SK-N-SH treated with all-trans-retinoic acid at 6 μM for 48 hours (cell line): ENCODE measurements around the gene NTM.

Experiments
- ATAC-seq: fragments of 200-7000 bp; cut with Tn5 transposase; 3 replicates; pipeline ENCODE4 v1.9.1; 2020; ENCODE audit warnings: mild to moderate bottlenecking, moderate library complexity
- BACH2 ChIP-seq: fragments of 250-450 bp; sonication (Bioruptor Pico); IDR thresholded peaks from 2 replicates; pipeline ENCODE4 v1.9.0; 2021; ENCODE audit warnings: mild to moderate bottlenecking, borderline replicate concordance
- CSDC2 ChIP-seq: fragments of 250-450 bp; sonication (Bioruptor Pico); IDR thresholded peaks from 2 replicates; pipeline ENCODE4 v1.5.0; 2020; ENCODE audit warnings: mild to moderate bottlenecking, moderate library complexity
- ESRRG ChIP-seq: fragments of 250-450 bp; sonication (Bioruptor Pico); IDR thresholded peaks from 2 replicates; pipeline ENCODE4 v1.6.1; 2021; ENCODE audit warnings: mild to moderate bottlenecking
- GLIS3 ChIP-seq: fragments of 250-450 bp; sonication (Bioruptor Pico); IDR thresholded peaks from 2 replicates; pipeline ENCODE4 v1.5.0; 2020; ENCODE audit warnings: mild to moderate bottlenecking, moderate library complexity
- ISL1 ChIP-seq: fragments of 250-450 bp; sonication (Bioruptor Pico); IDR thresholded peaks from 2 replicates; pipeline ENCODE4 v2.1.2; 2022; ENCODE audit warnings: mild to moderate bottlenecking, moderate library complexity
- OSR1 ChIP-seq: fragments of 250-450 bp; sonication (Bioruptor Pico); IDR thresholded peaks from 2 replicates; pipeline ENCODE4 v1.8.0; 2022; ENCODE audit warnings: moderate library complexity, mild to moderate bottlenecking, inconsistent platforms
- PPARA ChIP-seq: fragments of 250-450 bp; sonication (Bioruptor Pico); IDR thresholded peaks from 2 replicates; pipeline ENCODE4 v1.5.0; 2020; ENCODE audit warnings: mild to moderate bottlenecking, borderline replicate concordance
- RARB ChIP-seq: fragments of 250-450 bp; sonication (Bioruptor Pico); IDR thresholded peaks from 2 replicates; pipeline ENCODE4 v1.8.0; 2021; ENCODE audit warnings: mild to moderate bottlenecking, moderate library complexity
- SNAI2 ChIP-seq: fragments of 250-450 bp; sonication (Bioruptor Pico); IDR thresholded peaks from 2 replicates; pipeline ENCODE4 v1.5.0; 2020; ENCODE audit warnings: mild to moderate bottlenecking, moderate library complexity
- TCF4 ChIP-seq: fragments of 250-450 bp; sonication (Bioruptor Pico); IDR thresholded peaks from 2 replicates; pipeline ENCODE4 v1.8.0; 2021; ENCODE audit warnings: mild to moderate bottlenecking, moderate library complexity, borderline replicate concordance
- ZC3H10 ChIP-seq: fragments of 250-450 bp; sonication (Bioruptor Pico); IDR thresholded peaks from 2 replicates; pipeline ENCODE4 v1.5.1; 2021; ENCODE audit warnings: mild to moderate bottlenecking, moderate library complexity
- ZFP3 ChIP-seq: fragments of 250-450 bp; sonication (Bioruptor Pico); IDR thresholded peaks from 2 replicates; pipeline ENCODE4 v1.5.0; 2020; ENCODE audit warnings: mild to moderate bottlenecking, moderate library complexity
- ZFP30 ChIP-seq: fragments of 450-650 bp; formaldehyde crosslinking; IDR thresholded peaks from 2 replicates; pipeline ENCODE4 v1.5.0; 2022; ENCODE audit warnings: mild to moderate bottlenecking, moderate library complexity
- ZNF565 ChIP-seq: fragments of 450-650 bp; formaldehyde crosslinking; conservative IDR thresholded peaks from 2 replicates; pipeline ENCODE4 v1.5.0; 2020; ENCODE audit warnings: low read depth, mild to moderate bottlenecking, moderate library complexity
- ZNF70 ChIP-seq: fragments of 450-650 bp; formaldehyde crosslinking; IDR thresholded peaks from 2 replicates; pipeline ENCODE4 v1.5.0; 2020; ENCODE audit warnings: mild to moderate bottlenecking, moderate library complexity
- ZNF8 ChIP-seq: fragments of 450-650 bp; formaldehyde crosslinking; IDR thresholded peaks from 2 replicates; pipeline ENCODE4 v1.5.0; 2020; ENCODE audit warnings: mild to moderate bottlenecking, moderate library complexity
- TF ChIP-seq, protein P1 (sequence below): fragments of 250-450 bp; sonication (Bioruptor Pico); IDR thresholded peaks from 2 replicates; pipeline ENCODE4 v1.5.0; 2020; ENCODE audit warnings: mild to moderate bottlenecking, moderate library complexity
- TF ChIP-seq, protein P2 (sequence below): fragments of 250-450 bp; sonication (Bioruptor Pico); IDR thresholded peaks from 2 replicates; pipeline ENCODE4 v1.5.1; 2021; ENCODE audit warnings: mild to moderate bottlenecking, moderate library complexity

Gene NTM

DNA sequence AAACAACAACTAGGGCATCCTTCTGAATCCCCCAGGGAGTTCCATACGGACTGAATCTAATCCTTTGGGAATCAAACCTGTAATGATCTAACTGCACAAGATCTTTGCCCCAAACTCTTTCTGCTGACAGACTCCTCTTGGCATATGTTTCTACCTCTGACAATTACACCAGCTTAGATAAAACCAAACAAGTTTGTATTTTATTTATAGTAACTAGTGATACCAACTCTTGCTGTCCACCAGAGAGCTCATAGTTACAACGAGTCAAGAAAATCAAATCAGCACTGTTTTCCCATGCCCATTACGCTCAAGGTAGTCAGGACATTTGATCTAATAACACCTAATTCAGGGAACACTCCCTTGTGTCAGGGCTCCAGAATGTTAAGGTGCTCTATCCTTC is 972.0 kb downstream of the NTM start:
- TF ChIP-seq ISL1 (CRISPR knock-in tag) (no peak), BACH2 (CRISPR knock-in tag) (no peak), RARB (CRISPR knock-in tag) (no peak), ZFP30 (CRISPR knock-in tag) (no peak), ZC3H10 (CRISPR knock-in tag) (no peak), OSR1 (CRISPR knock-in tag) (no peak), SNAI2 (CRISPR knock-in tag) (no peak), CSDC2 (CRISPR knock-in tag) (no peak), ZNF70 (no peak), ZFP3 (CRISPR knock-in tag) (no peak), PPARA (CRISPR knock-in tag) (no peak)
- TF ChIP-seq, protein P1, sequence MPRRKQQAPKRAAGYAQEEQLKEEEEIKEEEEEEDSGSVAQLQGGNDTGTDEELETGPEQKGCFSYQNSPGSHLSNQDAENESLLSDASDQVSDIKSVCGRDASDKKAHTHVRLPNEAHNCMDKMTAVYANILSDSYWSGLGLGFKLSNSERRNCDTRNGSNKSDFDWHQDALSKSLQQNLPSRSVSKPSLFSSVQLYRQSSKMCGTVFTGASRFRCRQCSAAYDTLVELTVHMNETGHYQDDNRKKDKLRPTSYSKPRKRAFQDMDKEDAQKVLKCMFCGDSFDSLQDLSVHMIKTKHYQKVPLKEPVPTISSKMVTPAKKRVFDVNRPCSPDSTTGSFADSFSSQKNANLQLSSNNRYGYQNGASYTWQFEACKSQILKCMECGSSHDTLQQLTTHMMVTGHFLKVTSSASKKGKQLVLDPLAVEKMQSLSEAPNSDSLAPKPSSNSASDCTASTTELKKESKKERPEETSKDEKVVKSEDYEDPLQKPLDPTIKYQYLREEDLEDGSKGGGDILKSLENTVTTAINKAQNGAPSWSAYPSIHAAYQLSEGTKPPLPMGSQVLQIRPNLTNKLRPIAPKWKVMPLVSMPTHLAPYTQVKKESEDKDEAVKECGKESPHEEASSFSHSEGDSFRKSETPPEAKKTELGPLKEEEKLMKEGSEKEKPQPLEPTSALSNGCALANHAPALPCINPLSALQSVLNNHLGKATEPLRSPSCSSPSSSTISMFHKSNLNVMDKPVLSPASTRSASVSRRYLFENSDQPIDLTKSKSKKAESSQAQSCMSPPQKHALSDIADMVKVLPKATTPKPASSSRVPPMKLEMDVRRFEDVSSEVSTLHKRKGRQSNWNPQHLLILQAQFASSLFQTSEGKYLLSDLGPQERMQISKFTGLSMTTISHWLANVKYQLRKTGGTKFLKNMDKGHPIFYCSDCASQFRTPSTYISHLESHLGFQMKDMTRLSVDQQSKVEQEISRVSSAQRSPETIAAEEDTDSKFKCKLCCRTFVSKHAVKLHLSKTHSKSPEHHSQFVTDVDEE (CRISPR knock-in tag): no peak
- TF ChIP-seq, protein P2, sequence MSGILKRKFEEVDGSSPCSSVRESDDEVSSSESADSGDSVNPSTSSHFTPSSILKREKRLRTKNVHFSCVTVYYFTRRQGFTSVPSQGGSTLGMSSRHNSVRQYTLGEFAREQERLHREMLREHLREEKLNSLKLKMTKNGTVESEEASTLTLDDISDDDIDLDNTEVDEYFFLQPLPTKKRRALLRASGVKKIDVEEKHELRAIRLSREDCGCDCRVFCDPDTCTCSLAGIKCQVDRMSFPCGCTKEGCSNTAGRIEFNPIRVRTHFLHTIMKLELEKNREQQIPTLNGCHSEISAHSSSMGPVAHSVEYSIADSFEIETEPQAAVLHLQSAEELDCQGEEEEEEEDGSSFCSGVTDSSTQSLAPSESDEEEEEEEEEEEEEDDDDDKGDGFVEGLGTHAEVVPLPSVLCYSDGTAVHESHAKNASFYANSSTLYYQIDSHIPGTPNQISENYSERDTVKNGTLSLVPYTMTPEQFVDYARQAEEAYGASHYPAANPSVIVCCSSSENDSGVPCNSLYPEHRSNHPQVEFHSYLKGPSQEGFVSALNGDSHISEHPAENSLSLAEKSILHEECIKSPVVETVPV (CRISPR knock-in tag): no peak
- TF ChIP-seq, all 23 proteins: peak for 0
- ATAC-seq: no peak

DNA sequence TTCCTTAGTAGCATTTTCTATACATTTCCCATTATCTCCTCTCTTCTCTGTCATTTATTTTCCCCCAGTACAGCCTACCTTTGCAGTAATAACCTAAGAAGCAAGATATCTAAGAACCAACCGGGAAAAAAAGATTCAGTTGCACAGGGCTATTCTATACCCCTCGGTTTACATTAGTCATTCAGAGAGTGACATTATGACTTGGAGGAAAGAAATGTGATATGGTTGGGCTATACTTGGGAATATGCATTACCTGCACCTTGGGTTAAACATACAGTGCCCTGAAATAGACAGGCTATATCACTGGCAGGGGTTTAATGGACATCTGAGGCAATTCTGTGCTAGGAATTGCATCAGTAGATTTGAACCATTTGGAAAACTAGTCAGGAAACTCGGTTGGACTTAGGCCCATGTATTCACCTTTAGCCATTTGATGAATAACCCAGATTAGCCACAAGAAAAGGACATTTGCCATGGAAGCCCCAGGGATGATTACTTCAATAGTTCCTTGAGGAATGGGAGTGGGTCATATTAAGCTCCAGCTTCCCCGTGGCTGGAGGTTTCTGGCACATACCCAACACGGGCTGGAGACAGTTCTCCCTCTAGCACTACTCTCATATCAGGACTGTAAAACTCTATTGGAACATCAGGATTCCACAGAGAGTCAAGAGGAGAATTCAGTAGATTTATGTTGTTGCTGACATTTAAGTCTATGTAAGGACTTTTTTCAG is 973.2 kb downstream of the NTM start:
- no peak for ATAC-seq
- TF ChIP-seq RARB (CRISPR knock-in tag): no peak
- no peak for TF ChIP-seq ESRRG
- no peak for TF ChIP-seq ZNF8 (CRISPR knock-in tag)

DNA sequence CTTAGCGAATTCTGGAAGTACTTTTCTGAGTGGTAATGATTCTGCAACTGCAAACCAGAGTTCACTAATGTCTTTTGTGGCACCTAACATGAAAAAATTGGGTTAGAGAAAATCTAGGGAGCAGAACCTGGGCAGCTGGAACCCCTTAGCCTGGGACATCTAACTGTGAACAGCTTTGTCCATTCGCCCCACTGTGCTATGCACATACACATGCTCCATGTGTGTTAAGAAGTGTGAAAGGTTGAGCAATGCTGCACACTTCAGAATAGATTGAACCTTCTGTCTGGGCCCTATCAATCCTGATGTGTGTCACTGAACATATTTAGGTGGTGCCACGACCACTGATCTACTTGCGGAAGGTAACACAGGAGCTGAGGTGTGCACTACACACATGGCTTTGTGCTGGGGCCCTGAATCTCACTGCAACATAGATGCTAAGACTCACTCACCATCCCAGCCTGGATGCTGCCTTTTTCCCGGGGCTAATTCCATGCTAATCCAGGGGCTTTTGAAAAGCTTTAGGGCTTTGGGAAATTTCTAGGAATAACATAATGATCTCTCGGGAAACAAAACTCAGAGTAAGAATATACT is 976.2 kb downstream of the NTM start:
- TF ChIP-seq ZNF565 (CRISPR knock-in tag): no peak
- no peak for TF ChIP-seq GLIS3 (CRISPR knock-in tag)
- no peak for TF ChIP-seq OSR1 (CRISPR knock-in tag)
- TF ChIP-seq ISL1 (CRISPR knock-in tag): no peak
- TF ChIP-seq, protein P1 (CRISPR knock-in tag): no peak
- TF ChIP-seq, protein P2 (CRISPR knock-in tag): no peak
- no peak for TF ChIP-seq ZFP3 (CRISPR knock-in tag)
- TF ChIP-seq TCF4 (CRISPR knock-in tag): no peak
- no peak for ATAC-seq
